ENCODE measurements around the gene UMOD. TPM values are rescaled to one million over a fixed set of nuclear protein-coding genes. Genes with fewer than 3 reads are reported as not detected.
"Not testable (repeated sequence)": the region's sequence is repeated elsewhere in the genome, so short reads cannot be mapped to it uniquely, and the experiment has no call there.

Gene UMOD
- total RNA-seq, 1 experiment from 2014 or later: not detected

GRCh38 chr16:20323591-20324117 is 28.9 kb downstream of the UMOD start:
- Histone ChIP-seq H3K4me2 (ENCODE audit: low read length) (no peak overlapping the region), H3K79me2 (ENCODE audit: low read length) (no peaks in the 10 kb centered on the region), H3K9me2 (replicated peaks; ENCODE audit: low read length) (no peaks in the 10 kb centered on the region), H3K9ac (ENCODE audit: low read length) (no peak overlapping the region), H2AFZ (ENCODE audit: low read length) (no peak overlapping the region), H3K27me3 (ENCODE audit: low read length) (no peaks in the 10 kb centered on the region), H3K4me3 (ENCODE audit: low read length) (no peak overlapping the region), H3K36me3 (ENCODE audit: low read depth, low read length) (no peaks in the 10 kb centered on the region), H3F3A (ENCODE audit: low read length, unreplicated experiment) (no peaks in the 10 kb centered on the region), H4K20me1 (ENCODE audit: low read length) (no peaks in the 10 kb centered on the region), H3K27ac (ENCODE audit: low read length) (no peak overlapping the region), H3K9me3 (ENCODE audit: low read length) (no peaks in the 10 kb centered on the region), H3K4me1 (ENCODE audit: insufficient read depth, low read length) (no peaks in the 10 kb centered on the region)
- TF ChIP-seq CTCF (conservative IDR thresholded peaks at IDR 0.05; ENCODE audit: low read depth, low read length) (no peak), EZH2phosphoT487 (IDR thresholded peaks at IDR 0.05; ENCODE audit: borderline replicate concordance, low read length) (no peak)
- DNase-seq: no peak
- ChIA-PET CTCF (no interaction called here), POLR2A (ENCODE audit: unreplicated experiment) (no interaction called here)
- ATAC-seq: no peak
- intact Hi-C loops (cut with micrococcal nuclease): no loop called here
- BruUV-seq (replicated peaks): no TSS peak

GRCh38 chr16:20322696-20323095 is 29.8 kb downstream of the UMOD start:
- Histone ChIP-seq H2AFZ (ENCODE audit: low read length) (no peak overlapping the region), H3K27ac (ENCODE audit: low read length) (no peak overlapping the region), H3K4me2 (ENCODE audit: low read length) (no peak overlapping the region), H4K20me1 (ENCODE audit: low read length) (no peaks in the 10 kb centered on the region), H3K4me1 (ENCODE audit: insufficient read depth, low read length) (no peaks in the 10 kb centered on the region), H3K9ac (ENCODE audit: low read length) (no peak overlapping the region), H3K4me3 (ENCODE audit: low read length) (no peak overlapping the region), H3K27me3 (ENCODE audit: low read length) (no peaks in the 10 kb centered on the region), H3K9me2 (replicated peaks; ENCODE audit: low read length) (no peaks in the 10 kb centered on the region), H3F3A (ENCODE audit: low read length, unreplicated experiment) (no peaks in the 10 kb centered on the region), H3K9me3 (ENCODE audit: low read length) (no peaks in the 10 kb centered on the region), H3K36me3 (ENCODE audit: low read depth, low read length) (no peaks in the 10 kb centered on the region), H3K79me2 (ENCODE audit: low read length) (no peaks in the 10 kb centered on the region)
- DNase-seq (no peak), ATAC-seq (no peak)
- no TSS peak for BruUV-seq (replicated peaks)
- intact Hi-C loops (cut with micrococcal nuclease): no loop called here
- CTCF ChIA-PET: no interaction called here
- TF ChIP-seq EZH2 (IDR thresholded peaks at IDR 0.05; ENCODE audit: low read length, unreplicated experiment): no peak
- no peak for TF ChIP-seq EZH2phosphoT487 (IDR thresholded peaks at IDR 0.05; ENCODE audit: borderline replicate concordance, low read length)
- no peak for TF ChIP-seq CTCF (conservative IDR thresholded peaks at IDR 0.05; ENCODE audit: low read depth, low read length)
- POLR2A ChIA-PET (ENCODE audit: unreplicated experiment): no interaction called here

- no peak for TF ChIP-seq CTCF (conservative IDR thresholded peaks at IDR 0.05; ENCODE audit: low read depth, low read length)
- TF ChIP-seq EZH2phosphoT487 (IDR thresholded peaks at IDR 0.05; ENCODE audit: borderline replicate concordance, low read length): no peak
- H2AFZ ChIP-seq (ENCODE audit: low read length): no peak overlapping the region
- no peak for DNase-seq
- no peaks in the 10 kb centered on the region for H3K9me3 ChIP-seq (ENCODE audit: low read length)
- H3K9ac ChIP-seq (ENCODE audit: low read length): no peak overlapping the region
- ATAC-seq: no peak
- H3K27ac ChIP-seq (ENCODE audit: low read length): no peak overlapping the region
- POLR2A ChIA-PET (ENCODE audit: unreplicated experiment): no interaction called here
- H3K79me2 ChIP-seq (ENCODE audit: low read length): no peaks in the 10 kb centered on the region
- H4K20me1 ChIP-seq (ENCODE audit: low read length): no peaks in the 10 kb centered on the region
- intact Hi-C loops (cut with micrococcal nuclease): no loop called here
- H3K9me2 ChIP-seq (replicated peaks; ENCODE audit: low read length): no peaks in the 10 kb centered on the region
- H3K36me3 ChIP-seq (ENCODE audit: low read depth, low read length): no peaks in the 10 kb centered on the region
- BruUV-seq (replicated peaks): no TSS peak
- H3F3A ChIP-seq (ENCODE audit: low read length, unreplicated experiment): no peaks in the 10 kb centered on the region
- CTCF ChIA-PET: no interaction called here
- no peaks in the 10 kb centered on the region for H3K27me3 ChIP-seq (ENCODE audit: low read length)
- no peaks in the 10 kb centered on the region for H3K4me1 ChIP-seq (ENCODE audit: insufficient read depth, low read length)
- no peak overlapping the region for H3K4me2 ChIP-seq (ENCODE audit: low read length)
- H3K4me3 ChIP-seq (ENCODE audit: low read length): no peak overlapping the region
Observed at GRCh38 chr16:20321671-20322070, 30.8 kb downstream of the UMOD start.

GRCh38 chr16:20321051-20321450 is 31.5 kb downstream of the UMOD start:
- H3K9me3 ChIP-seq (ENCODE audit: low read length); H4K20me1 ChIP-seq (ENCODE audit: low read length); CTCF ChIA-PET; H2AFZ ChIP-seq (ENCODE audit: low read length); H3K36me3 ChIP-seq (ENCODE audit: low read depth, low read length); H3K27me3 ChIP-seq (ENCODE audit: low read length); H3F3A ChIP-seq (ENCODE audit: low read length, unreplicated experiment); DNase-seq; H3K27ac ChIP-seq (ENCODE audit: low read length); ATAC-seq; POLR2A ChIA-PET (ENCODE audit: unreplicated experiment); H3K9ac ChIP-seq (ENCODE audit: low read length); intact Hi-C loops (cut with micrococcal nuclease); H3K9me2 ChIP-seq (replicated peaks; ENCODE audit: low read length); BruUV-seq (replicated peaks); H3K4me1 ChIP-seq (ENCODE audit: insufficient read depth, low read length); H3K4me2 ChIP-seq (ENCODE audit: low read length); H3K79me2 ChIP-seq (ENCODE audit: low read length); H3K4me3 ChIP-seq (ENCODE audit: low read length): not testable (repeated sequence)
